ENCODE measurements around the gene APOE.
"Not testable (repeated sequence)": the region's sequence is repeated elsewhere in the genome, so short reads cannot be mapped to it uniquely, and the experiment has no call there.

APOE gene

DNA sequence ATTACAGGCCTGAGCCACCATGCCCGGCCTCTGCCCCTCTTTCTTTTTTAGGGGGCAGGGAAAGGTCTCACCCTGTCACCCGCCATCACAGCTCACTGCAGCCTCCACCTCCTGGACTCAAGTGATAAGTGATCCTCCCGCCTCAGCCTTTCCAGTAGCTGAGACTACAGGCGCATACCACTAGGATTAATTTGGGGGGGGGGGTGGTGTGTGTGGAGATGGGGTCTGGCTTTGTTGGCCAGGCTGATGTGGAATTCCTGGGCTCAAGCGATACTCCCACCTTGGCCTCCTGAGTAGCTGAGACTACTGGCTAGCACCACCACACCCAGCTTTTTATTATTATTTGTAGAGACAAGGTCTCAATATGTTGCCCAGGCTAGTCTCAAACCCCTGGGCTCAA is 4.2 kb downstream of the APOE start:
- H3K4me1 ChIP-seq (ENCODE audit: control insufficient read depth in 1 of 2, insufficient read depth in 1 of 2, low read depth in 1 of 2, low read length in 1 of 2) = peaks cover 10 to 14% of the 10 kb centered on the region in 2 experiments
- H3K27ac ChIP-seq = no peak overlapping the region
- TF ChIP-seq, protein P1, sequence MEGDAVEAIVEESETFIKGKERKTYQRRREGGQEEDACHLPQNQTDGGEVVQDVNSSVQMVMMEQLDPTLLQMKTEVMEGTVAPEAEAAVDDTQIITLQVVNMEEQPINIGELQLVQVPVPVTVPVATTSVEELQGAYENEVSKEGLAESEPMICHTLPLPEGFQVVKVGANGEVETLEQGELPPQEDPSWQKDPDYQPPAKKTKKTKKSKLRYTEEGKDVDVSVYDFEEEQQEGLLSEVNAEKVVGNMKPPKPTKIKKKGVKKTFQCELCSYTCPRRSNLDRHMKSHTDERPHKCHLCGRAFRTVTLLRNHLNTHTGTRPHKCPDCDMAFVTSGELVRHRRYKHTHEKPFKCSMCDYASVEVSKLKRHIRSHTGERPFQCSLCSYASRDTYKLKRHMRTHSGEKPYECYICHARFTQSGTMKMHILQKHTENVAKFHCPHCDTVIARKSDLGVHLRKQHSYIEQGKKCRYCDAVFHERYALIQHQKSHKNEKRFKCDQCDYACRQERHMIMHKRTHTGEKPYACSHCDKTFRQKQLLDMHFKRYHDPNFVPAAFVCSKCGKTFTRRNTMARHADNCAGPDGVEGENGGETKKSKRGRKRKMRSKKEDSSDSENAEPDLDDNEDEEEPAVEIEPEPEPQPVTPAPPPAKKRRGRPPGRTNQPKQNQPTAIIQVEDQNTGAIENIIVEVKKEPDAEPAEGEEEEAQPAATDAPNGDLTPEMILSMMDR (IDR thresholded peaks at IDR 0.05) = no peak
- peaks cover 70% of the 10 kb centered on the region for H3K27me3 ChIP-seq
- H3K36me3 ChIP-seq = no peaks in the 10 kb centered on the region
- no peaks in the 10 kb centered on the region for H3K9me3 ChIP-seq
- H3K4me3 ChIP-seq (ENCODE audit: low read depth in 1 of 2, low read length in 1 of 2) = no peak overlapping the region

DNA sequence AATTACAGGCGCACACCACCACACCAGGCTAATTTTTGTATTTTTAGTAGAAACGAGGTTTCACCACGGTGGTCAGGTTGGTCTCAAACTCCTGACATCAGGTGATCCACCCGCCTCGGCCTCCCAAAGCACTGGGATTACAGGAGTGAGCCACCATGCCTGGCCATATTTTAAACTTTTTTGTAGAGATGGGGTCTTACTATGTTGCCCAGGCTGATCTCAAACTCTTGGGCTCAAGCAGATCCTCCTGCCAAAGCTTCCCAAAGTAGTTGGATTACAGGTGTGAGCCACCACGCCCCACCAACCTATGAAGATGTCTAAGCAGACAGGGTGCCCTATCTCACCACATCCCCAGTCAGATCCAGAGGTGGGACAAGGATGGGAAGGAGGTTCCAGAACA is 6.3 kb downstream of the APOE start:
- H3K9me3 ChIP-seq; H3K27ac ChIP-seq; H3K4me3 ChIP-seq (ENCODE audit: low read depth in 1 of 2, low read length in 1 of 2); H3K36me3 ChIP-seq: not testable (repeated sequence)
- peaks cover 9 to 11% of the 10 kb centered on the region in 2 experiments for H3K4me1 ChIP-seq (ENCODE audit: control insufficient read depth in 1 of 2, insufficient read depth in 1 of 2, low read depth in 1 of 2, low read length in 1 of 2)
- H3K27me3 ChIP-seq = peaks cover 50% of the 10 kb centered on the region

DNA sequence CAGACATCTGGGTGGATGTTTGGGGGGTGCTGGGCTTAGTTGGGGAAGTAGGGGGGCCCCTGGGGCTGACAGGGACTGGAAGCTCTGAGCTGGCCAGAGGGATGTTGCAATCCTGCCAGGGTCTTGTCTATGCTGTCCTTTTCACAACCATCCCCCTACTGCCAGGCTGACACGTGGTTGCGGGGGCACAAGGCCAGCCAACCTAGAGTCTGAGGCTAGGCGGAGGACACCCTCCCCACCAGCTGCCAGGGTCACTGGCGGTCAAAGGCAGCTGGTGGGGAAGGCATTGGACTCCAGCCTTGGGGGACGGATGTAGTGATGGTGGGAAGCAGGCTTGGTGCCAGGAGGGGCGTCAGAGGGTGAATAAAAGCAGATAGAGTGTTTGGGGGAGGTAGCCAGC is 7.3 kb downstream of the APOE start:
- no peaks in the 10 kb centered on the region for H3K36me3 ChIP-seq
- peaks cover 9 to 11% of the 10 kb centered on the region in 2 experiments for H3K4me1 ChIP-seq (ENCODE audit: control insufficient read depth in 1 of 2, insufficient read depth in 1 of 2, low read depth in 1 of 2, low read length in 1 of 2)
- TF ChIP-seq, protein P1 (IDR thresholded peaks at IDR 0.05) = no peak
- no peaks in the 10 kb centered on the region for H3K9me3 ChIP-seq
- H3K27me3 ChIP-seq = peaks cover 42% of the 10 kb centered on the region
- no peak overlapping the region for H3K27ac ChIP-seq
- H3K4me3 ChIP-seq (ENCODE audit: low read depth in 1 of 2, low read length in 1 of 2) = no peak overlapping the region

GRCh38 chr19:44913512-44914432 is 8.2 kb downstream of the APOE start:
- Histone ChIP-seq H3K4me1 (ENCODE audit: control insufficient read depth in 1 of 2, insufficient read depth in 1 of 2, low read depth in 1 of 2, low read length in 1 of 2) (peaks cover 9 to 11% of the 10 kb centered on the region in 2 experiments), H3K27me3 (peaks cover 42% of the 10 kb centered on the region)
- H3K36me3 ChIP-seq; H3K27ac ChIP-seq; H3K9me3 ChIP-seq; H3K4me3 ChIP-seq (ENCODE audit: low read depth in 1 of 2, low read length in 1 of 2): not testable (repeated sequence)

- H3K27ac ChIP-seq, H3K9me3 ChIP-seq, H3K36me3 ChIP-seq: not testable (repeated sequence)
- H3K4me3 ChIP-seq (ENCODE audit: low read depth in 1 of 2, low read length in 1 of 2) = peak within 1 kb of the TSS; percentile 51 to 62
- H3K4me1 ChIP-seq (ENCODE audit: control insufficient read depth in 1 of 2, insufficient read depth in 1 of 2, low read depth in 1 of 2, low read length in 1 of 2) = peaks cover 9 to 11% of the 10 kb centered on the region in 2 experiments
- peaks cover 42% of the 10 kb centered on the region for H3K27me3 ChIP-seq
Observed at GRCh38 chr19:44914433-44915206, 9.0 kb downstream of the APOE start, which contains the start of gene APOC1. TSS of gene APOC1 (plus strand) at chr19:44914608. CDS start at chr19:44914892, 284 bp downstream.

GRCh38 chr19:44924243-44924725 is 18.7 kb downstream of the APOE start:
- TF ChIP-seq, protein P1 (IDR thresholded peaks at IDR 0.05) = no peak
- H3K4me3 ChIP-seq (ENCODE audit: low read depth in 1 of 2, low read length in 1 of 2) = no peak overlapping the region
- no peaks in the 10 kb centered on the region for H3K27me3 ChIP-seq
- H3K4me1 ChIP-seq (ENCODE audit: control insufficient read depth in 1 of 2, insufficient read depth in 1 of 2, low read depth in 1 of 2, low read length in 1 of 2) = peaks cover 7 to 15% of the 10 kb centered on the region in 2 experiments
- H3K36me3 ChIP-seq = no peaks in the 10 kb centered on the region
- no peak overlapping the region for H3K27ac ChIP-seq
- no peaks in the 10 kb centered on the region for H3K9me3 ChIP-seq
